ES-I3 (cell line): Measurements from ENCODE around the gene TENT5C.

Experiments used
- H3K36me3 ChIP-seq: 2 replicates; pipeline ENCODE4 v1.6.1; 2013; ENCODE audit warnings: mild to moderate bottlenecking, low read length, control low read depth, moderate library complexity; ENCODE audit not compliant: insufficient read depth
- H3K4me1 ChIP-seq: 2 replicates; pipeline ENCODE4 v1.6.1; 2013; ENCODE audit warnings: mild to moderate bottlenecking, control low read depth, low read length; ENCODE audit not compliant: insufficient read depth
- H3K9ac ChIP-seq: 2 replicates; pipeline ENCODE4 v1.6.1; 2013; ENCODE audit warnings: low read depth, mild to moderate bottlenecking, low read length, moderate library complexity
- H3K9me3 ChIP-seq: 2 replicates; pipeline ENCODE4 v1.6.1; 2013; ENCODE audit warnings: mild to moderate bottlenecking, low read length, moderate library complexity; ENCODE audit not compliant: control insufficient read depth, insufficient read depth

Gene TENT5C

GRCh38 chr1:117579221-117579906, 26.5 kb upstream of the TENT5C start:
- Histone ChIP-seq H3K36me3 (no peaks in the 10 kb centered on the region), H3K4me1 (peaks cover 4% of the 10 kb centered on the region), H3K9ac (no peak overlapping the region), H3K9me3 (no peaks in the 10 kb centered on the region)

- no peaks in the 10 kb centered on the region for H3K36me3 ChIP-seq
These were observed 25.4 kb upstream of the TENT5C start for GRCh38 chr1:117580436-117580835.

DNA sequence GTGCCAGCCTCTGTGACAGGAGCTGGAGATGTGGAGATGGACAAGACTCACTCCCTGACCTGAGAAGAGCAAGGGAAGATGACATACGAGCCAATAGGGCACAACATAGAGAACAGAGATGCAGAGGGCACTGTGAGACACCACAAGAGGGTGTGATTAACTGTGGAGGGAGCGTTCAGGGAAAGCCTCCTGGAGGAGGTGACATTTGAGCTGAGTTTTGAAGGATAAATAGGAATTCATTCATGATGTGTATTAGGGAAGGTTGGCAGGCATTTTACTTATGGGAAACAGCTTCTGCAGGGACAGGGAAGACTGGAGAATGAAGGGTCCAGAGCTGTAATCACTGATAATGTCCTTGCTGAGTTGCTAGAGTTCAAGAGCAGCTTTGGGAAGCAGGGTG, 25.0 kb upstream of the TENT5C start:
- H3K4me1 ChIP-seq: no peaks in the 10 kb centered on the region
- H3K36me3 ChIP-seq: no peaks in the 10 kb centered on the region
- H3K9ac ChIP-seq: no peak overlapping the region
- no peaks in the 10 kb centered on the region for H3K9me3 ChIP-seq

More at GRCh38 chr1:117580436-117580835, 25.4 kb upstream of the TENT5C start:
- Histone ChIP-seq H3K4me1 (no peaks in the 10 kb centered on the region), H3K9ac (no peak overlapping the region), H3K9me3 (no peaks in the 10 kb centered on the region)

- no peaks in the 10 kb centered on the region for H3K9me3 ChIP-seq
- no peaks in the 10 kb centered on the region for H3K4me1 ChIP-seq
- no peak overlapping the region for H3K9ac ChIP-seq
- H3K36me3 ChIP-seq: no peaks in the 10 kb centered on the region
These were observed 24.4 kb upstream of the TENT5C start for GRCh38 chr1:117581391-117581943.

DNA sequence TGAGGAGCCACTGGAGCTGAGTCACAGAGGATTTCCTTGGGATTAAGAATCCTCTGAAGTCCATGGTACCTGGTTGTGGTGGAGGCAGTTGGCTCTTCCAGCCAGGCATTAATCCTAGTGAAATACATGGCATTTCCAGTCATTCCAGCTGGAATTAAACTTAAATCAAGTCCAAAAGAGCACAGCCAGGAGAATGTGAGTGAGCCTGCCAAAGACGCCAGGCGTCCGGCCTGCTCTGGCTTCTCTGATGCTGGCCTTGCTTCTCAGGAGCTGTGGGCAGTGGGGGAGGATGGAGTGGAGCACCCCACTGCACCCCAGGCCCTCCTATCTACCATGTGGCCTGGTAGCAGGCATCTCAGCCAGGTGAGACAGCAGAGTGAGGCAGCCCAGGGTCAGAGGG, 23.4 kb upstream of the TENT5C start:
- no peak overlapping the region for H3K9ac ChIP-seq
- H3K9me3 ChIP-seq: no peaks in the 10 kb centered on the region
- H3K36me3 ChIP-seq: no peaks in the 10 kb centered on the region
- H3K4me1 ChIP-seq: no peaks in the 10 kb centered on the region

DNA sequence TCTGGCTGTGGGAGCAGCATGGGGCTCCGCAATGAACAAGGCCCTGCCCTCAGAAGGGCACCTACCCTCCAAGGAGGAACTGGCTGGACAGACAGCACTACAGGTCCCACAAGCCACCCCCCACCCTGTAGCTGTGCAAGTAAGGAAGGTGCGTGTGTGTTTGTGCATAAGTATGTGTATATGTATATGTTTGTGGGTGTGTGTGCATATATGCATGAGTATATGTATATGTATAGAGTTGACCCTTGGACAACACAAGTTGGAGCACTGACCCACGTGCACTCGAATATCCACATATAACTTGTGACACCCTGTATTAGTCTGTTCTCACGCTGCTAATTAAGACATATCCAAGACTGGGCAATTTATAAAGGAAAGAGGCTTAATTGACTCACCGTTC, 22.6 kb upstream of the TENT5C start:
- Histone ChIP-seq H3K36me3 (no peaks in the 10 kb centered on the region), H3K9ac (no peak overlapping the region), H3K9me3 (no peaks in the 10 kb centered on the region), H3K4me1 (no peaks in the 10 kb centered on the region)

GRCh38 chr1:117584181-117584580, 21.7 kb upstream of the TENT5C start:
- Histone ChIP-seq H3K36me3 (no peaks in the 10 kb centered on the region), H3K9me3 (no peaks in the 10 kb centered on the region), H3K9ac (no peak overlapping the region)

GRCh38 chr1:117585086-117585485, 20.8 kb upstream of the TENT5C start:
- no peaks in the 10 kb centered on the region for H3K36me3 ChIP-seq
- no peaks in the 10 kb centered on the region for H3K9me3 ChIP-seq
- H3K4me1 ChIP-seq: no peaks in the 10 kb centered on the region
- H3K9ac ChIP-seq: no peak overlapping the region

More at GRCh38 chr1:117584181-117584580, 21.7 kb upstream of the TENT5C start:
- H3K4me1 ChIP-seq: no peaks in the 10 kb centered on the region

DNA sequence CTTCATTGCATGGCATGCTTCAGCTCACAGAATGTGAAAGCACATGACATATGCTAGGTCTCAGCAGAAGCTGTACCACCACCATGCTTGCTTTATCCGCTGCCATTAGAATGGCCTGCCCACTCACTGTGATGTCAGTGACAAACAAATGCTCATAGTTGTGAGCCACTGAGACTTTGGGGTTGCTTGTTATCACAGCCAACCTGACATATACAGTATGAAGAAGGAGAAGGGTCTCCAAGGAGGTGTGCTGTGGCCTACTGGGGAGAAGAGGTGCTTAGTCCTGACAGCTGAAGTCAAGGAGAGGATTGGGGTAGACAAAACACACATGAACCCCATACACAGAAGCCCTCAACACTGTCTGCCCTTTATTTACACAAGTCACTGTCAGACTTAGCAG, 19.5 kb upstream of the TENT5C start:
- no peaks in the 10 kb centered on the region for H3K4me1 ChIP-seq
- no peaks in the 10 kb centered on the region for H3K9me3 ChIP-seq
- H3K36me3 ChIP-seq: no peaks in the 10 kb centered on the region
- no peak overlapping the region for H3K9ac ChIP-seq

GRCh38 chr1:117586747-117587498, 18.9 kb upstream of the TENT5C start:
- H3K9me3 ChIP-seq: no peaks in the 10 kb centered on the region
- no peak overlapping the region for H3K9ac ChIP-seq
- H3K36me3 ChIP-seq: no peaks in the 10 kb centered on the region
- no peaks in the 10 kb centered on the region for H3K4me1 ChIP-seq

DNA sequence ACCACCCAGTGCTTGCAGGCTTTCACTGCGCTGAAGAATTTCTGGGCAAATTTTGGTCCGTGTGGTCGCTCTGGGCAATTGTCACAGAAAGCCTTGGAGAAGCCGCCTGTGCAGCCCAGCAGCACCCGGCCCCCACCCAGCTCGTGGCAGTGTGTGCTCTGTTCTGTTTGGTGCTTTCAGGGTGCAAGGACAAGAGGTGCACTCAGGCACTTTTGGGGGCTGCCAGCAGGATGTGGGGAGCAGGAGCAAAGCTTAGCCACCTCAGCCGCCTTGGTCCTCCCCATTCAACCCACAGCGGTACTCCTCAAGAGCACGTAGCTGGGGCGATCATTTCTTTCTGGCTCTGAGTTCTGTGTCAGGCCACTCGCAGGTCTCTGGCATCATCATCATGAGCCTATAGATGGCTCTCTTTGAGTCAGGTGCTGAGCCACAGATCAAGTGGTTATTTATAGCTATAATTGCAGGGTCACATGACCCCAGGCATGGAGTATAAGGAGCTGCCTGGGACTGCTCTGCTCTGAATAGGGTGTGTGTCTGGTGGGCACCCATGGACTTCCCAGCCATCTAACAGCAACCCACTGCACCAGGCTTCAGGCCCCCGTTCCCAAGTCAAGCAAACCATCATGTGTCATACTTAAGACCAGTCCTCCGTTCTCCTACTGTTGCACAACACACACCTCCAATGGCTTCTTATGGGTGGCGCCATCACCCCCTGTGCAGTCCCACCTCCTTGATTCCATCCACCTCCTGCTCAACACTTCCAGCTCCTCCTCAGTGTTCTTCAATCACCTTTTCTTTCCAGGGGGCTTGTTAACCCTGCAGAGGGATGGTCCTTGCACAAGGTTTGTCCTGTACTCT, 18.1 kb upstream of the TENT5C start:
- H3K4me1 ChIP-seq: no peaks in the 10 kb centered on the region
- H3K36me3 ChIP-seq: no peaks in the 10 kb centered on the region
- H3K9ac ChIP-seq: no peak overlapping the region
- no peaks in the 10 kb centered on the region for H3K9me3 ChIP-seq

GRCh38 chr1:117589544-117589943, 16.3 kb upstream of the TENT5C start:
- no peaks in the 10 kb centered on the region for H3K36me3 ChIP-seq
- H3K9ac ChIP-seq: no peak overlapping the region
- no peaks in the 10 kb centered on the region for H3K4me1 ChIP-seq
- H3K9me3 ChIP-seq: no peaks in the 10 kb centered on the region

GRCh38 chr1:117590273-117590925, 15.4 kb upstream of the TENT5C start:
- Histone ChIP-seq H3K9me3 (no peaks in the 10 kb centered on the region), H3K36me3 (no peaks in the 10 kb centered on the region), H3K4me1 (no peaks in the 10 kb centered on the region), H3K9ac (no peak overlapping the region)

DNA sequence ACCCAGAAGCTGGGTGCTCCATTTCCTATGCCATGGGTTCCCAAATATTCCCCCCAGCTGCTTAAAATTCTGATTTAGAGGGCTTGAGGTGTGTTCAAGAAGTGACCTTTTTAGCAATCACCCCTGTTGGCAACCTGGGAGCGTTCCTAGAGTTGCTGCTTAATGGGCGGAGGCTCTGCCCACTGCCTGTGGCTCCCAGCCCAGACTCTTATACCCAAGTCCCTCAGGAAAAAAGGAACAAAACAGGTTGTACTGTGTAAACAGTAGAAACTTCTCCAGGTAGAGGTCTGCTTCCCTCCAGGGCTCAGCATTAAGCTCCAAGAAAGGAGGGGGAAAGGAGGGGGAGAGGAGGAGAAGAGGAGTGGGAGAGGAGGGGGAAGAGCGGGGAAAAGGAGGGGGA, 14.6 kb upstream of the TENT5C start:
- Histone ChIP-seq H3K9me3 (no peaks in the 10 kb centered on the region), H3K36me3 (no peaks in the 10 kb centered on the region), H3K4me1 (no peaks in the 10 kb centered on the region), H3K9ac (no peak overlapping the region)
